ENCODE measurements around the gene KL.

The KL gene

DNA sequence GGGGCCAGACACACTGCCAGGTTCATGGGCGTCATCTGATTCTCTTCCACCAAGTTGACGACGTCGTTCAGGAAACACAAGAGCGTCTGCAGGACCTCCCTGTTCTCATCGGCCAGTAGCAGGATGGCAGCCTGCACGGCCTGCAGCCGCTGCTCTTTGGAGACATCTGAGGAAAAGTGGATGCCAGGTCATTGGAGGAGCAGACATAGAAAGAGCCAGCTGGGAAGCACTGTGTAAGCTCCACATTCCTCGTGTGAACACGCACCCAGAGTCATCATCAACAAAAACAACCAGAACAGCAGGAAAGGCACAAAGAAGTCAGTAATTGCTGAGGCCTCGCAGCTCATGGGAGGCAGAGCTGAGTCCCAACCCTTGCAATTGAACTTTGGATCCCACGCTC lies 96.5 kb downstream of the KL start:
- no peak for DNase-seq (ENCODE audit: low spot score)

DNA sequence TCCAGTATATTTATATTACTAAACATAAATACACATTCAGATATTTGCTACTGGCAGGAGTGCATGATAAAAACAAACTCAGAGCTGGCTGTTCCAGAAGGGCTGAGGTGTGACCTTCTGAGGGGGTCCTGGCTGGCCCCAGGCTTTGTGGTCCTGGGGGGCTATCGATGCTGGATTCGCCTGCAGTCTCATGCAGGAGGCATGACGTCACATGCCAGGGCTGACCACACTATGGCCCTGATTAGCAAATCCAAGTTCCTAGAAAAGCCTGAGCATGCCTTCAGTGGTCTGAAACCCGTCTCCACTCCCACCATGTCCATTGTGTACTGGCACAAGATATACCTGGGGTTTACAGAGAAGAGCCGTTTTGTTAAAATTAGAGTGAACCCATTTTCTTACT lies 97.9 kb downstream of the KL start:
- DNase-seq (ENCODE audit: low spot score) = no peak

DNA sequence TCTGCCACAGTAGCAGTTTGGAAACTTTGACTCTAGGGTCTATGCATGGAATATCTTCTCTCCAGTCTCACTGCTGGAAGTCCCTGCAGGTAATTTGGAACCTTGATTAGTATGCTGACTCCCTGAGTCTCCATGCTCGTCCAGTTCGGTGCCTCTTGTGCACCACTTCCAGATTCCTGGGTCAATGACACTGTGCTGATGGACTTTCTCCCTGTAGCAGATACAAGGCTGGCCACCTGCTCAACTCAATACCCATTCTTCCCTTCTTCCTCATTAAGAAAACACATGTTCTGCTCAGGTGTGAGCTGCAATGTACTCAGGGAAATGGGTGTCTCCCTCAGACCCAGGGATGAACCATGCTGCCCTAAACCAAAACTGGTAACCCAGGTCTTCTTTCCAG lies 99.1 kb downstream of the KL start:
- DNase-seq (ENCODE audit: low spot score) = no peak

Data from kidney tubule cell (primary cell).